Measurements from ENCODE around the gene RASL10B.

RASL10B gene

DNA sequence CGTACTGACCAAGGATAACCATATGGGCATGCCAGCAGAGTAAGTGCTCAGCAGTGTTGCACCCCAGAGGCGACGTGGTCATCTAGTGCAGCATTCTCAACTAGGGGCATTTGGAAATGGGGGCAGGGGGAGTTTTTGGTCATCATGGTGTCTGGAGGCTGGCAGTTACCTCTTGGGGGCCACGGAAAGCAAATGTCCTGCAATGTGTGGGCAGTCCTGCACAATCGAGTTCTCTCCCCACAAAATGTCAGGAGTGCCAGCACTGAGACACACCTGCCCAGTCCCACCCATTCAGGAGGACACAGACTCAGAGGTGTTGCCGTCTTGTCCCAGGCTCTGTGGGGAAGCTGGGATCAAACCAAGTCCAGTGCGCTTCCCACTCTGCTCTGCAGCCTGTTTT lies 3.0 kb downstream of the RASL10B start:
- H3K9me2 ChIP-seq (replicated peaks; ENCODE audit: insufficient read depth, low read length): no peaks in the 10 kb centered on the region
- H3F3A ChIP-seq (ENCODE audit: insufficient read depth): no peaks in the 10 kb centered on the region
- H2AFZ ChIP-seq (ENCODE audit: low read depth, low read length, severe bottlenecking): no peak overlapping the region
- TF ChIP-seq EZH2phosphoT487 (conservative IDR thresholded peaks at IDR 0.05; ENCODE audit: low read length) (no peak), CTCF (IDR thresholded peaks at IDR 0.05; ENCODE audit: insufficient read depth, low read length, poor library complexity, severe bottlenecking) (no peak)
- no peak overlapping the region for H3K27ac ChIP-seq (ENCODE audit: low read depth, low read length)
- no peak overlapping the region for H3K4me3 ChIP-seq (ENCODE audit: insufficient read depth, low read length, poor library complexity, severe bottlenecking)
- H3K79me2 ChIP-seq (ENCODE audit: insufficient read depth, low read length): no peaks in the 10 kb centered on the region
- H3K9me3 ChIP-seq (ENCODE audit: insufficient read depth, low read length): no peaks in the 10 kb centered on the region
- no peaks in the 10 kb centered on the region for H3K27me3 ChIP-seq (ENCODE audit: low read length)
- H3K36me3 ChIP-seq (ENCODE audit: low read length): no peaks in the 10 kb centered on the region
- no peaks in the 10 kb centered on the region for H4K20me1 ChIP-seq (ENCODE audit: low read depth, low read length)
- no peak overlapping the region for H3K4me2 ChIP-seq (ENCODE audit: low read depth, low read length, poor library complexity, severe bottlenecking)
- no peak overlapping the region for H3K9ac ChIP-seq (ENCODE audit: low read length)

DNA sequence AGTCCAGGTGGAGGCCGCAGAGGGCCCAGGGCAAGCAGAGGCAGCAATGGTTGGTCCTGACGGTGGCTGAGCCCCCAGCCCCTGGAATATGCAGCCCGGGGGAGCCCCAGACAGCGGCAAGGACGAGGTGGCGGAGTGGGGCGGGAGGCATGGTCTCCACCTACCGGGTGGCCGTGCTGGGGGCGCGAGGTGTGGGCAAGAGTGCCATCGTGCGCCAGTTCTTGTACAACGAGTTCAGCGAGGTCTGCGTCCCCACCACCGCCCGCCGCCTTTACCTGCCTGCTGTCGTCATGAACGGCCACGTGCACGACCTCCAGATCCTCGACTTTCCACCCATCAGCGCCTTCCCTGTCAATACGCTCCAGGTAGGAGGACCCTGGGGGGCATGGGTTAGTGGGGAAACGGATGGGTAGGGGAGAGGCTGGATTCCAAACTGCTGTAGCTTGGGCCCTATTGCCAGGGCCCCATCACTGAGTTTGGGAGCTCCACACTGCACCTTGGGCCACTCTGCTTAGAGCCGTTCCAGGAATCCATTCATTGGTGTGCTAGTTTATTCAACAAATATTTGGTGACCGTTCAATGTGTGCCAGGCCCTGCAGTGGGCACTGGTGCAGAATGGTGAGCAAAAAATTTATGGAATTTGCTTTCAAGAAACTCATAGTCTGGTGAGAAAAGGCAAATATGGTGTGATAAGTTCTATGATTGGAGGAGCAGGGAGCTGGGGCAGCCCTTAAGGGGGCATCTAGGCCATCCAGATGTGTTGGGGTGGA lies 3.8 kb downstream of the RASL10B start:
- Histone ChIP-seq H4K20me1 (ENCODE audit: low read depth, low read length) (no peaks in the 10 kb centered on the region), H2AFZ (ENCODE audit: low read depth, low read length, severe bottlenecking) (no peak overlapping the region), H3F3A (ENCODE audit: insufficient read depth) (no peaks in the 10 kb centered on the region), H3K27me3 (ENCODE audit: low read length) (no peaks in the 10 kb centered on the region), H3K27ac (ENCODE audit: low read depth, low read length) (no peak overlapping the region), H3K36me3 (ENCODE audit: low read length) (no peaks in the 10 kb centered on the region), H3K9me2 (replicated peaks; ENCODE audit: insufficient read depth, low read length) (no peaks in the 10 kb centered on the region), H3K4me2 (ENCODE audit: low read depth, low read length, poor library complexity, severe bottlenecking) (no peak overlapping the region), H3K4me3 (ENCODE audit: insufficient read depth, low read length, poor library complexity, severe bottlenecking) (no peak overlapping the region), H3K9me3 (ENCODE audit: insufficient read depth, low read length) (no peaks in the 10 kb centered on the region), H3K9ac (ENCODE audit: low read length) (no peak overlapping the region), H3K79me2 (ENCODE audit: insufficient read depth, low read length) (no peaks in the 10 kb centered on the region)
- TF ChIP-seq CTCF (IDR thresholded peaks at IDR 0.05; ENCODE audit: insufficient read depth, low read length, poor library complexity, severe bottlenecking) (no peak), EZH2phosphoT487 (conservative IDR thresholded peaks at IDR 0.05; ENCODE audit: low read length) (no peak)

- no peak for TF ChIP-seq CTCF (IDR thresholded peaks at IDR 0.05; ENCODE audit: insufficient read depth, low read length, poor library complexity, severe bottlenecking)
- no peak for TF ChIP-seq EZH2phosphoT487 (conservative IDR thresholded peaks at IDR 0.05; ENCODE audit: low read length)
- H3K9me2 ChIP-seq (replicated peaks; ENCODE audit: insufficient read depth, low read length): no peaks in the 10 kb centered on the region
- no peaks in the 10 kb centered on the region for H4K20me1 ChIP-seq (ENCODE audit: low read depth, low read length)
- no peaks in the 10 kb centered on the region for H3F3A ChIP-seq (ENCODE audit: insufficient read depth)
- H3K4me2 ChIP-seq (ENCODE audit: low read depth, low read length, poor library complexity, severe bottlenecking): no peak overlapping the region
- H3K36me3 ChIP-seq (ENCODE audit: low read length): no peaks in the 10 kb centered on the region
- no peaks in the 10 kb centered on the region for H3K27me3 ChIP-seq (ENCODE audit: low read length)
- H3K4me3 ChIP-seq (ENCODE audit: insufficient read depth, low read length, poor library complexity, severe bottlenecking): no peak overlapping the region
- no peaks in the 10 kb centered on the region for H3K9me3 ChIP-seq (ENCODE audit: insufficient read depth, low read length)
- H2AFZ ChIP-seq (ENCODE audit: low read depth, low read length, severe bottlenecking): no peak overlapping the region
- no peak overlapping the region for H3K27ac ChIP-seq (ENCODE audit: low read depth, low read length)
- H3K9ac ChIP-seq (ENCODE audit: low read length): no peak overlapping the region
- H3K79me2 ChIP-seq (ENCODE audit: insufficient read depth, low read length): no peaks in the 10 kb centered on the region
Measured at GRCh38 chr17:35736236-35736635, 4.8 kb downstream of the RASL10B start.

All from SU-DHL-6 (cell line).